ENCODE data around the gene URB2.

Gene URB2

GRCh38 chr1:229650045-229650444 is 24.0 kb downstream of the URB2 start:
- DNase-seq, result no peak

GRCh38 chr1:229651546-229651945 is 25.5 kb downstream of the URB2 start:
- no peak for DNase-seq

GRCh38 chr1:229653420-229653819 is 27.4 kb downstream of the URB2 start:
- no peak for DNase-seq

GRCh38 chr1:229655781-229656180 is 29.7 kb downstream of the URB2 start:
- no peak for DNase-seq

- DNase-seq, result no peak
These were observed 32.1 kb downstream of the URB2 start for GRCh38 chr1:229657993-229658755.

- peak; percentile 59 for DNase-seq
These were observed 35.2 kb downstream of the URB2 start for GRCh38 chr1:229661022-229661877.

- no peak for DNase-seq
These were observed 35.9 kb downstream of the URB2 start for GRCh38 chr1:229661897-229662296.

- DNase-seq, result peak; percentile 80
These were observed 38.2 kb downstream of the URB2 start for GRCh38 chr1:229664133-229664689.

- no peak for DNase-seq
These were observed 40.0 kb downstream of the URB2 start for GRCh38 chr1:229665912-229666558.

- DNase-seq, result no peak
These were observed 40.5 kb downstream of the URB2 start for GRCh38 chr1:229666585-229666984.

GRCh38 chr1:229669333-229669732 is 43.3 kb downstream of the URB2 start:
- DNase-seq, result no peak

- no peak for DNase-seq
These were observed 45.3 kb downstream of the URB2 start for GRCh38 chr1:229671310-229671709.

GRCh38 chr1:229672246-229672645 is 46.2 kb downstream of the URB2 start:
- DNase-seq, result no peak

- DNase-seq, result no peak
These were observed 48.0 kb downstream of the URB2 start for GRCh38 chr1:229674042-229674441.

GRCh38 chr1:229675396-229675795 is 49.3 kb downstream of the URB2 start:
- no peak for DNase-seq

- no peak for DNase-seq
These were observed 59.1 kb downstream of the URB2 start for GRCh38 chr1:229685149-229685548.

- no peak for DNase-seq
These were observed 63.2 kb downstream of the URB2 start for GRCh38 chr1:229689273-229689672.

- DNase-seq, result no peak
These were observed 63.9 kb downstream of the URB2 start for GRCh38 chr1:229689904-229690303.

GRCh38 chr1:229690662-229691061 is 64.6 kb downstream of the URB2 start:
- no peak for DNase-seq

- DNase-seq, result no peak
These were observed 65.3 kb downstream of the URB2 start for GRCh38 chr1:229691362-229691761.

- DNase-seq, result no peak
These were observed 67.3 kb downstream of the URB2 start for GRCh38 chr1:229693129-229693900.

GRCh38 chr1:229694053-229694693 is 68.1 kb downstream of the URB2 start:
- no peak for DNase-seq
